ENCODE data around the gene TDRD7.

The TDRD7 gene

DNA sequence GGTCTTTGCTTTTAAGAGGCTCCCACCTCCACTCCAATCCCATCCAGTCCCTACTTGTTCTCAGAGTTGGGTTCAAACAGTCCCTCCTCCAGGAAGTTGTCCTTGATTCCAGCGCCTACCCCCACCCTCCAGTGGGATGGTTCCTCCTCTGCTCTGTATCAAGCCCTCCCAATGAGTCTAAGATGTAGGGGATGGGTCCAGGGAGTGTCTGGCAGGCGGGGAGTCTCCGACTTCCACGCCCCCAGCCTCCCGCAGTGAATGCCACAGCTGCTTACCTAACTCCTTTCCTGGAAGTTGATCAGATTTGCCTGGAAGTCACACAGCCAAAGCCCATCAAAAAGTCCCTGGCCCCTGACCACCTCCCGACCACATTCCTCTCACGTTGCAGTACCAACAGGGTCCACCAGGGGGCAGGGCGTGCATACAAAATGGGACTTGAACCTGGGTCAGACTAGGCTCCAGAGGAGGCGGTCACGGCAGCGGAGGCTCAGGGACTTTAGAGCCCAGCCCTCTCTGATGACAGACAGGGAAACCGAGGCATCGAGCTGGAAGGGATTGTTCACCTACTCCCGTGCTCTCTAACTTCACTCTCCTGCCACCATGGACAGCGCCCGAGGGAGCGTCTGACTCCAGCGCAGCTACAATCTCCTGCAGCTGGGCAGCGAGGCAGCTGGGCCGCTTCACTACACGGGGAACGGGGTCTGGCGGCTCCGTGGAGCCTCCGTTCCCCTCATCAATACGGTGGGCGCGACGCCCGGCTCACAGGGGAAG lies 25.0 kb upstream of the TDRD7 start:
- no peak overlapping the region for H3K4me3 ChIP-seq (ENCODE audit: low read depth, low read length)
- no peak for TF ChIP-seq POLR2A (IDR thresholded peaks at IDR 0.05; ENCODE audit: extremely low read depth, insufficient read length)
- TF ChIP-seq, protein P1, sequence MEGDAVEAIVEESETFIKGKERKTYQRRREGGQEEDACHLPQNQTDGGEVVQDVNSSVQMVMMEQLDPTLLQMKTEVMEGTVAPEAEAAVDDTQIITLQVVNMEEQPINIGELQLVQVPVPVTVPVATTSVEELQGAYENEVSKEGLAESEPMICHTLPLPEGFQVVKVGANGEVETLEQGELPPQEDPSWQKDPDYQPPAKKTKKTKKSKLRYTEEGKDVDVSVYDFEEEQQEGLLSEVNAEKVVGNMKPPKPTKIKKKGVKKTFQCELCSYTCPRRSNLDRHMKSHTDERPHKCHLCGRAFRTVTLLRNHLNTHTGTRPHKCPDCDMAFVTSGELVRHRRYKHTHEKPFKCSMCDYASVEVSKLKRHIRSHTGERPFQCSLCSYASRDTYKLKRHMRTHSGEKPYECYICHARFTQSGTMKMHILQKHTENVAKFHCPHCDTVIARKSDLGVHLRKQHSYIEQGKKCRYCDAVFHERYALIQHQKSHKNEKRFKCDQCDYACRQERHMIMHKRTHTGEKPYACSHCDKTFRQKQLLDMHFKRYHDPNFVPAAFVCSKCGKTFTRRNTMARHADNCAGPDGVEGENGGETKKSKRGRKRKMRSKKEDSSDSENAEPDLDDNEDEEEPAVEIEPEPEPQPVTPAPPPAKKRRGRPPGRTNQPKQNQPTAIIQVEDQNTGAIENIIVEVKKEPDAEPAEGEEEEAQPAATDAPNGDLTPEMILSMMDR (IDR thresholded peaks at IDR 0.05; ENCODE audit: low read depth, low read length) = peak; percentile 95
- DNase-seq (ENCODE audit: low read depth) = peak; percentile 66

DNA sequence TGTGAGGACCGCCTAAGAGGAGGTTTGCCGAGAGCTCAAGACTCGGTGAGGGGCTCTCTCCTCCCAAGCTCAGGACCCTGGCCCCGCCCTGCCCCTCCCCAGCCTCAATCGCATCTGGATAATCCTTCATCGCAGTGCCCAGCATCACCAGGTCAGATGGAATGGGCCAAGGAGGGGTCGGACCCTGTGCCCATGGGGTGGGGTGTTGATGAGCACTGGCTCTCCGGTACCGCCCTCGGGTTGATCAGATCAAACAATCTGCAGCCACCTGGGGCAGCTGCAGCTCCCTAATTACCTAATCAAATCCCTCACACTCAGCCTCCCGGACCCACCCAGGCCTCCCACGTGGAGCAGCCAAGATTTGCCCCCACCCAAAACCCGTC lies 24.4 kb upstream of the TDRD7 start:
- no peak for TF ChIP-seq MYC (IDR thresholded peaks at IDR 0.05; ENCODE audit: low read depth, low read length)
- TF ChIP-seq, protein P2, sequence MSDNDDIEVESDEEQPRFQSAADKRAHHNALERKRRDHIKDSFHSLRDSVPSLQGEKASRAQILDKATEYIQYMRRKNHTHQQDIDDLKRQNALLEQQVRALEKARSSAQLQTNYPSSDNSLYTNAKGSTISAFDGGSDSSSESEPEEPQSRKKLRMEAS (IDR thresholded peaks at IDR 0.05; ENCODE audit: low read depth, low read length) = no peak
- TF ChIP-seq, protein P1 (IDR thresholded peaks at IDR 0.05; ENCODE audit: low read depth, low read length) = no peak
- TF ChIP-seq POLR2A (IDR thresholded peaks at IDR 0.05; ENCODE audit: extremely low read depth, insufficient read length) = no peak
- DNase-seq (ENCODE audit: low read depth) = no peak
- H3K4me3 ChIP-seq (ENCODE audit: low read depth, low read length) = no peak overlapping the region

DNA sequence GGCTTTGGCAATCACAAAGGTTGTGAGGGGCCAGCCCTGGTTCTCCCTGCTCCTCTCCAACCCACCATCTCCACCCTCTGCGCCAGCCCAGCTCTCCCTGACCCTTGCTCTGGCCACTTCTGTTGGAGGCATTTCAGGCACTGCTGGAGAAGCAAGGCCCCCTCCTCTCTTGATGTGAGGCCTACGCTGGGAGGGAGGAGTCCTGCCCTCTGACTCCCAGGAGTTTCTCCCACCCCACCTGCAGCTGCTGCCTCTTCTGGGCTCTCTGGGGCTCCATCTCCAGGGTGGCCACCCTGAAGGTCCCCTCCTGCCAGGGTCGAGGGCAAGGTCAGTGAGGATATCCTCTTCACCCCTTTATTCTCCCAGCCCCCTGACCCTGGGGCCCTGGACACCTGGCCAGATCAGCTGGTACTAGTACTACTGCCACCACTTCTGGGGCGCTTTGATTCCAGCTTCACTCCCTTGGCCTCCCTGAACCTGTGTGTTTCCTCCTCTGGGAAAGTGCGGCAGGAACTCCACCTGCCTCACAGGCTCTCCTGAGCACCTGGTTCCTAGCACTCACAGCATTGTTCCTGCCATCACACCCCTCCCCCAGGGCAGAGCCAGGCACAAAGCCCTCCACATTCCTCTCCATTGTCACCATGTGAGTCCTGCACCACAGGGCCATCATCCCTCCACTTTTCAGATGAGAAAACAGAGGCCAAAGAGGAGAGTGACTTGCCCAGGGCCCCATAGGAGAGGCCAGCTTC lies 23.8 kb upstream of the TDRD7 start:
- DNase-seq (ENCODE audit: low read depth) = no peak
- TF ChIP-seq MYC (IDR thresholded peaks at IDR 0.05; ENCODE audit: low read depth, low read length) = no peak
- TF ChIP-seq, protein P1 (IDR thresholded peaks at IDR 0.05; ENCODE audit: low read depth, low read length) = no peak
- TF ChIP-seq, protein P2 (IDR thresholded peaks at IDR 0.05; ENCODE audit: low read depth, low read length) = no peak
- TF ChIP-seq POLR2A (IDR thresholded peaks at IDR 0.05; ENCODE audit: extremely low read depth, insufficient read length) = no peak
- H3K4me3 ChIP-seq (ENCODE audit: low read depth, low read length) = no peak overlapping the region

DNA sequence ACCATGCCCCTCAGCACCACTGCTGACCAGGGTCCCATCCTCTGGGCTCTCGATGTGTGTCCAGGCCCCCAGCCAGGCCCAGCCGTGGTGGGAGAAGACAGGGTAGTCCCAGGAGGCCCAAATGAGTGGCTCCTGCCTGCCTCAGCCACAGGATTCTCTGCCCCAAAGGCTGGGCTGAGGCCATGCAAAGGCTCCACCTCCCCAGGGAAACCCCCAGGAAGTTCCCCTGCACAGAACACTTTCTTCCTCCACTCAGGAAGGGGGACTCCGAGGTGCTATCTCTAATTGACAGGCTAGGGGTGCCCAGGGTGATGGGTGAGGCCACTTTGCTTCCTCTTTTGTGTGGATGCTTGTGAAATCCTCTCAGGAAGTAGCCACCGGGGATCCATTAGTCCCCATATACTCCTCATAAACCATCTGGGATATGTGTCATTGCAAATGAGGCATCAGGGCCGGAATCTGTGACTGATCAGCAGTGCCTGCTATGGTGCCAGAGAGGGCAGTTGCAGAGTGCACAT lies 23.1 kb upstream of the TDRD7 start:
- no peak for TF ChIP-seq POLR2A (IDR thresholded peaks at IDR 0.05; ENCODE audit: extremely low read depth, insufficient read length)
- TF ChIP-seq, protein P2 (IDR thresholded peaks at IDR 0.05; ENCODE audit: low read depth, low read length) = no peak
- TF ChIP-seq, protein P1 (IDR thresholded peaks at IDR 0.05; ENCODE audit: low read depth, low read length) = no peak
- no peak for TF ChIP-seq MYC (IDR thresholded peaks at IDR 0.05; ENCODE audit: low read depth, low read length)
- peak; percentile 91 for DNase-seq (ENCODE audit: low read depth)
- H3K4me3 ChIP-seq (ENCODE audit: low read depth, low read length) = no peak overlapping the region

DNA sequence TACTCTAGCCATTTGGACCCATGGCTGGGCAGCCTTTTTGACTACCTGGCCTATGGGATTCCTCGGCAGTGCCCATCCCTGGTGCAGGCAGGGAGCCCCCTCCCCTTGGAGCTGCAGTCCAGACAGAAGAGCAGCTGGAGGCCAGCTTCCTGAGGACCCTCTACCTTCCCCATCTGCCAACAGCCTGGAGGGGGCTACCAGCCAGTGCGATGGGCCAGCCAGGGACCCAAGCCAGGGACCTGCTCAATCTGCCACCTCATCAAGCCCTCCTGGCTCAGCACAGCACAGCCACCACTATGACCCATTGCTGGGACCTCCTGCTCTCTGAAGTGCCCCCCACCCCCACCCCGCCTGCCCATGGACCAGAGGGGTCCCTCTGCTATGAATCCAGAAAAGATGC lies 22.6 kb upstream of the TDRD7 start:
- no peak for DNase-seq (ENCODE audit: low read depth)
- TF ChIP-seq, protein P2 (IDR thresholded peaks at IDR 0.05; ENCODE audit: low read depth, low read length) = no peak
- TF ChIP-seq MYC (IDR thresholded peaks at IDR 0.05; ENCODE audit: low read depth, low read length) (no peak), POLR2A (IDR thresholded peaks at IDR 0.05; ENCODE audit: extremely low read depth, insufficient read length) (no peak)
- TF ChIP-seq, protein P1 (IDR thresholded peaks at IDR 0.05; ENCODE audit: low read depth, low read length) = no peak
- no peak overlapping the region for H3K4me3 ChIP-seq (ENCODE audit: low read depth, low read length)

Data from NB4 (cell line).